Left hindlimb (tissue), 1 donor: ENCODE measurements around the gene PHC1.
"Not testable (repeated sequence)": the region's sequence is repeated elsewhere in the genome, so short reads cannot be mapped to it uniquely, and the experiment has no call there.

ENCODE experiments used
- DNase-seq: peaks from one replicate; pipeline ENCODE4 v3.0.0-alpha.2; 2018

The PHC1 gene

DNA sequence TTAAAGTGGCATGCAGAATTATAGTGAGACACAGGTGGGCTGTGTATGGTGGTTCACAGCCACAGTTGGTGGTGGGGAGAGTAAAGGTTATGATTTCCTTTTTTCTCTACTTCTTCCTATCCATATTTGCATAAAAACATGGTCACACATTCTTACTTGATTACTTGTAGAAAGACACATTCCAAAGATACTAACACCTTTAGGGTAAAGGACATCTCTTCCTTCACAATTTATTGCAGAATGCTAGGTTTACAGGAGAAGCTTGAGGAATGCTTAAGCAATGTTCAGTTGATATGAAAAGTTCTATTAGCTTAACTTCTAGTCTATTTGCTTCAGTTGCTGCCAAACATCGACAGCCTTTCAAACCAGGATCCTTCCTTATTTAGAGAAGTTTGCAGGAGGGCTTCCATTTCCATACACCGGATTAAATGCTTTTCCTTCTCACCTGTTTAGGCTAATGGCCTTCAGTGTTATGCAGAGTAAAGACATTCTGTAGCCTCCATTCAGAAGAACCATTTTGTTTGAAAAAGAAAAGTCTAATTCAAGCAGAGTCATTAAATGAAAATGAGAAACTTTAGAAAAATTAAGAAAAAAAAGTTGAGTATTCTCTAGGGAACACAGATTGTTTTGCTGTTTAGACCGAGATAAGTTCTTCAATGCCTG is 2.6 kb upstream of the PHC1 start:
- no peak for DNase-seq

DNA sequence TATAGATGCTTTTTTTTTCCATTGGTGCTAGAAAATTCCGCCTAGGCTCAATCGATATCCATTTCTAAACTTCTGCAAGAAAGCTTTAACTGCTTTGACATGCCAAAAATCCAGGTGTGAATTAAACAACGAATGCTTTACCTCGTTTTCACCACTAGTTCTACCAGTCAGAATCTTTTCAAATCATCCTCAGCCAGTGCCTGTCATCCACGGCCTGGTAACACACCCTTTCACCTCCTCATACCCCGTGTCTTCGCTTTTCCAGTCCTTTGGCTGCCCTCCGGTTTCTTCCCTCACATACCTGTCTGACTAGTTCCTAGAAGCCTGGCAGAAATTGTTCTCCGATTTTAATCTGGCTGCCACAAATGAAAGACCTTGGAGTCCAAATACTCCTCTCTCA is 1.4 kb upstream of the PHC1 start:
- DNase-seq, result no peak

DNA sequence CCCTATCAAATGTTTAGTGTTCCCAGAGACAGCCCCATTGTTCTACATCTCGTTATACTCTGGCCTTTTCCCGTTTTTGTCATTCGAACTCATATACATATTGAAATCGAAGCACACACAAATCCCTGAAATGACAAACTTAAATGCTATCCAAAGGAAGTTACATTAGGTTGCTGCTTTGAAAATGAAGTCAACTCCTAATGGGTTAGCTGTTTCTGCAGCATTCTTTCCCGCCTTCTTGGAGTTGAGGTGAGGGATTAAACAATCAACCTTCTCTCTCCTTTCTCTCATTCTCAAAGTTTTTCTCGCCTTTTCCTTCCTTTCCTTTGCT is 642 bp upstream of the PHC1 start:
- DNase-seq, result no peak

DNA sequence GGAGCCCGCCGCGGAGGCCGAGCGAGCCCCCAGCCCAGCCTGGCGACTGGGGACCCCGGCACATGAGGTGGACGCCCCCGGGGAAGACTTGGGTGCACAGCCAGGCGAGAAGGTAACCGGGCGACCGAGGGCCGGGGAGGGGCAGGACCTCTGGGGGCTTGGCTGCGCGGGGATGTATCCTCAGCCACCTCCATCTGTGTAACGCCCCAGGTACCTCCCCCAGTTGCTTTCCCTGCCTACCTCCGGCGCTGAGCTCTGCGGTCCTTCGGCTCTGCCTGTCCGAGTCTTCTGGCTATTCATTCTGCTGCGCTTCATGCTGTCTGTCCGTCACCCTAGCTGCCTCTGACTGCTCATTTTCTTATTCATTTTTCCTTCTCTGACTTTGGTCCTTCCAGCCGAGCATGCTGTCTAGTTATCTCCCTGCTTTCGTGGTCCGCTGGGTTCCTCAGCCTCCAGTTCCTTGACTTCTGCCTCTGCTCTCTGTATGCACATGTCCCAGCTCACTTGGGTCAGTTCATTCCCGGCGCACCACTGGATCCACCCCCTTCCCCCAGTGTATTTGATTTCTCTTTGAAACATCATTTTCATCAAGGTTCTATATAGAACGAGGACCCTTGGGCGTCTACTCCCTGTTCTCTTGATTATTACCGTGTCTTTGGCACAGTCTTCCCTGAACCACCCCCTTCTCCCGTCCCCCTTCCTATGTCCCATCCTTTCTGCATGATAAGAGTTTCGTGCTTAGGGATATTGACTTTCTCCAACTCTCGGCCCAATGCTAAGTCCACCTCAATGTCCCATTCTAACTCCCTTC is 612 bp downstream of the PHC1 start:
- peak; percentile 79 for DNase-seq

DNA sequence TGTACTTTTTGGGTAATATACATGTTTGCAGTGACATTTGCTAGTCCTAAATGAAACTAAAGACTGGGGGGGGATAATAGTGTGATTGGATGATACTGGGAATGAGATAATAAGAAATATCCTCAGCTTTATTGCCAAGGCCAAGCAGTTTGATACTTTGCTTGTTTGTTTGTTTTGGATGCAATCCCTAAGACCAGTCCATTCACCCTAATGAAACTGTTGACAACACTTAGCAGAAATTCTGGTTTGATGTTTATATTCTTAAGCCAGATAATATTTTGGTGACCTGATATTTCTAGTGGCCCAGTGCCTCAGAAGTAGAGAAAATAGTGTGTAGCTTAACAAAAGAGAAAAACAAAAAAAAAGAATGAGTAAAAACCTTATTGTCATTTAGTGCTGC is 1.8 kb downstream of the PHC1 start:
- no peak for DNase-seq

DNA sequence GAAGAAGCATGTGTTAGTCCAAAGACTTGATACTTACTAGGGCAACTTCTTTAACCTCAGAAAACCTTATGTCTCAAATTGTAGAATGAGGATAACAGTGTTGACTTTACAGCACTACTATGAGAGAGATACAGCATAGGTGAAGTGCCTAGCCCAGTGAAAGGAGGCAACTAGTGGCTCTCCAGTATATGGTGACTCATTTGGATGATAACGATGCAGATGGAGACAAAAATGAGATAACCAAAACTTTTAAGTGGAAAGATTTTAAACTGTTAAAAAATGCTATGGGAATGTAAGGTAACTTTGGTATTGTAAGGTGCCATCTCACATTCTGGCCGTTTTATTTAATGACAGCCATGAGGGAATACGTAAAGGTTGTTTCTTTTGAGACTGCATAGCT is 2.7 kb downstream of the PHC1 start:
- DNase-seq, result no peak

DNA sequence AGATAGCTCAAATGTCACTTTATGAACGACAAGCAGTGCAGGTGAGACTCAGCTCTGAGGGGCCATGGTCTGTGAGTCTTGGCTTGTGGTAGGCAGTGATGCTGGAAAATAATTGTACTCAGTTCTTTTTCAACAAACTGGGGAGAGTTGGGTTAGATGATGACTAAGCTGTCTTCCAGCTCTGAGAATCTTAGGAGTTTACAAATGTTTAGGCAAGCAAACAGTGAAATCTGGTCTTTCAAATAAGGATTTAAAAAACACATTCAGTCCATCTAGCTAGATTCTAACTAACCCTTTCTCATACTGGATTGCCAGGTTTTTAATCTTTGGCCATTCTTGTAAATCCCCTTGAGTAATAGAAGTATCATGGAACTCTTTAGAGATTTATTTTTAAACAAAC is 3.4 kb downstream of the PHC1 start:
- DNase-seq, result no peak

DNA sequence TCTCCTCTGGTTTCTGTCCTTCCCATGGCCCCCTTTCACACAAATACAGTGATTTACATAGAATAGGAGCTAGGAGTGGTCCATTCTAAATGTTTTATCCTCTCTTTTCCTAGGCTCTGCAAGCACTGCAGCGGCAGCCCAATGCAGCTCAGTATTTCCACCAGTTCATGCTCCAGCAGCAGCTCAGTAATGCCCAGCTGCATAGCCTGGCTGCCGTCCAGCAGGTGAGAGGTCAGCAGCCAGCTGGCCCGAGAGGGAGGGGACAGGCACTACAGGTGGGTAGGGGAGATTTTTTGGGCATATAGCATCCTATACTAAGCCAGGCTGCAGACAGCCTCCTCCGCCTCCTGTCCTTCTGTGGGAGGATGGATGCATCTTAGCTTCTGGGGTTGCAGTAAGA is 5.3 kb downstream of the PHC1 start:
- not testable (repeated sequence) for DNase-seq

DNA sequence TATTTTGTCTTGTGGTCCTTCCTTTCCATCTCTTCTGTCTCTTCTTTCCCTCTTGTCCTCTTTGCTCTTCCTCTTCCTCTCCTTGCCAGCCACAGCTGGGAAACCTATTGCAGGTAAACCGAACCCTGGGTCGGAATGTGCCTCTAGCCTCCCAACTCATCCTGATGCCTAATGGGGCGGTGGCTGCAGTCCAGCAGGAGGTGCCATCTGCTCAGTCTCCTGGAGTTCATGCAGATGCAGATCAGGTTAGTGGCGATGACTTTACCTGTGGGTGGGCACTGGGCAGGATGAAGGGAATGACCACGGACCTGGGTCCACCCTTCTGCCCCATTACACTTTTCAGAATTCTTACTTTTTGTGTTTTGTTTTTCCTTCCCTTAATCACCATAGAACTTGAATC is 8.2 kb downstream of the PHC1 start:
- no peak for DNase-seq

DNA sequence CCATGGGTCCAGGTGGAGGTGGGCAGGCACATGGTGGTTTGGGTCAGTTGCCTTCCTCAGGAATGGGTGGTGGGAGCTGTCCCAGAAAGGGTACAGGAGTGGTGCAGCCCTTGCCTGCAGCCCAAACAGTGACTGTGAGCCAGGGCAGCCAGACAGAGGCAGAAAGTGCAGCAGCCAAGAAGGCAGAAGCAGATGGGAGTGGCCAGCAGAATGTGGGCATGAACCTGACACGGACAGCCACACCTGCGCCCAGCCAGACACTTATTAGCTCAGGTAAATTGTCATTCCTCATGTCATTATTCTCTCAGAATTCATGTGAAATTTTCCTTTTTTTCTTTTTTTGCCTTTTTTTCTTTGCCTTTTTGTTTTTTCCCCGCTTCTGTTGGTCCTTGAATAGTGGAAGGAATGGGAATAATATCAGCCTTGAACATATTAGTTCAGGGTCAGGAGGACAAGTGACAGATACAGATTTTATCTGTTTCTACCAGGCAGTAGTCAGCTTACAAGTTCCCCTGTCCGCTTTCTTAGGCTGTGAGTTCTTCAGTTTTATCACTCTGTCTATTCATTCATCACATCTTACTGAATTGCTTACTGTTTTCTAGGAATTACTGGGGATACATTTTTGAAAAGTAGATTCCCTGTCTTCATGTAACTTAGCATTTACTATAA is 16.5 kb downstream of the PHC1 start:
- not testable (repeated sequence) for DNase-seq

DNA sequence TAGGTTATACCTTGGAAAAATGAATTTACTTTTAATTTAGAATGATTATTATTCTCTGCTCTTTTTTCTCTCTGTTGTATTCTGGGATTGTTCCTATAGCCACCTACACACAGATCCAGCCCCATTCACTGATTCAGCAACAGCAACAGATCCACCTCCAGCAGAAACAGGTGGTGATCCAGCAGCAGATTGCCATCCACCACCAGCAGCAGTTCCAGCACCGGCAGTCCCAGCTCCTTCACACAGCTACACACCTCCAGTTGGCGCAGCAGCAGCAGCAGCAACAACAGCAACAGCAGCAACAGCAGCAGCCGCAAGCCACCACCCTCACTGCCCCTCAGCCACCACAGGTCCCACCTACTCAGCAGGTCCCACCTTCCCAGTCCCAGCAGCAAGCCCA is 18.2 kb downstream of the PHC1 start:
- not testable (repeated sequence) for DNase-seq

DNA sequence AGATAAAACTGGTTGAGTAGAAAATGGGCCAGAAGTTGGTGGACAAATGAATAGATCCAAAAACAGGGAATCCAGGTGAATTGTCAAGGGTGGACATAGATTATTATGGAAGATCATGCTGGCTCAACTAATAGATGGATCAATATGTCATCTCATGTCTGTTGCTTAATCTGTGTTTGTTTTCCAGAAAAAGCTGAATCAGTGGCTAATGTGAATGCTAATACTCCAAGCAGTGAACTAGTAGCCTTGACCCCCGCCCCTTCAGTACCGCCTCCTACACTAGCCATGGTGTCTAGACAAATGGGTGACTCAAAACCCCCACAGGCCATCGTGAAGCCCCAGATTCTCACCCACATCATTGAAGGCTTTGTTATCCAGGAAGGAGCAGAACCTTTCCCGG is 19.8 kb downstream of the PHC1 start:
- DNase-seq, result not testable (repeated sequence)

DNA sequence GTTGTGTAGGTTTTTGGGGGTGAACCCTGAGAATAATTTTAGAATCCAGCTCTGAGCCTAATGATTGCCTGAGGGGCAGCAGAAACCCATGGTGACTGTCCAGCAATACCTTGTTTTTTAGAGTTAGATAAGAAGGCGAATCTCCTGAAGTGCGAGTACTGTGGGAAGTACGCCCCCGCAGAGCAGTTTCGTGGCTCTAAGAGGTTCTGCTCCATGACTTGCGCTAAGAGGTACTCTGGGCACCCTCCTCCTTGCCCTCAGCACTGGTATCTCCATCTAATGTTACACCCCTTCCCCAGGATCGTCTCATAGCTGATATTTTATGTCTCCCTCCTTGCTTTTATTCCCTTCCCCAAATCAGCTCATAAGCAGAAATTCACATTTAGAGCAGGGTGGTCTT is 22.4 kb downstream of the PHC1 start:
- no peak for DNase-seq

DNA sequence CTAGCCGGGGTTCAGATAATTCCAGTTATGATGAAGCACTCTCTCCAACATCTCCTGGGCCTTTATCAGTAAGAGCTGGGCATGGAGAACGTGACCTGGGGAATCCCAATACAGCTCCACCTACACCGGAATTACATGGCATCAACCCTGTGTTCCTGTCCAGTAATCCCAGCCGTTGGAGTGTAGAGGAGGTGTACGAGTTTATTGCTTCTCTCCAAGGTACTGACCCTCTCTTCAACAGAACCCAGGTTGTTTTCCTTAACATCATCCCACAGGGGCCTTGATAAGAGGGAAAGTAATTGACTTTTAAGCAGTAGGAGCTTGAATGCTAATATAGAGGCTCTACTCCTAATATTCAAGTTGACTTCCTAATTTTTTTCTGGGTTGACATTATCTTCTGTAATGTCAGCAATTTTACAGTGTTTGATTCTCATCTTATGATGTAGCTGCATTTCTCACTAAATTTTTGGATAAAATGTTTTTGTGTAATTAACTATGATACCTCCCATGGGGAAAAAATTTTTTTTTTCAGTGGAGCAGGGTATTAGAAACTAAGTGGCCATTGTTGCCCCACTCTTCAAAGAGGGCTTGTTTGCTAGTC is 23.6 kb downstream of the PHC1 start:
- DNase-seq, result not testable (repeated sequence)

DNA sequence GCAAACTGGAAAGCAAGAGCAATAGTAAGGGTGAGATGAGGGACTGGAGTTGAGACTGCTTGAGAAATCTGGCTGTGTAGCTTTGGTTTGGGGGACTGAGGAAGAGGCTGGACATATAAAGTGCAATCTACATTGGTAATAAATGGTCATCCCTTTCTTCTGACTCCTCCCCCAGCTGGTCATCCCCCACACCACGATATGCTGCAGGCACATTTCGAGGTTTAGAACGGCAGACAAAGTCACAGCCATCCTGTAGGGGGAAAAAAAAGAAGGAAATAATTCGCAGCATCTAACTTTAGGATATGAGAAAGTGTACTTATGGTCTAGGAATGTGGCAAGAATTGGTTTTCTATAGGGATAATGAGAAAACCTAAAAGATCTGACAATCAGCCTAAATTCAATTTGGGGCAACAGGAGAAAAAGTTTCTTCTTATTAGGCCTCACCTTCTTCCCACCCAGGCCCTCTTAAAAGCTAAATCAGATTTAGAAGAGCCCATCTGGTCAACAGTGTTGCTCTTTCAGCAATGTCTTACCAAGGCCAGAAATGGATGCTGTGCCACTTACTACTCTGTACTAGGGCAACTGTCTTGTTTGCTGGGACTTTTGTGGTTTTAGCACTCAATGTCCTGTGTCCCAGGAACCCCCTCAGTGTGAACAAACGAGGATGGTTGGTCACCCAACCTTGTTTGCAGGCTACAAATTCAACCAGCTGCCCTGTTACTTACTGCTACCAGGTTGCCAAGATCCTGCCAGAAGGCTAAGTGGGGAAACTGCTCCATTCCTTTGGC is 27.6 kb downstream of the PHC1 start:
- no peak for DNase-seq

DNA sequence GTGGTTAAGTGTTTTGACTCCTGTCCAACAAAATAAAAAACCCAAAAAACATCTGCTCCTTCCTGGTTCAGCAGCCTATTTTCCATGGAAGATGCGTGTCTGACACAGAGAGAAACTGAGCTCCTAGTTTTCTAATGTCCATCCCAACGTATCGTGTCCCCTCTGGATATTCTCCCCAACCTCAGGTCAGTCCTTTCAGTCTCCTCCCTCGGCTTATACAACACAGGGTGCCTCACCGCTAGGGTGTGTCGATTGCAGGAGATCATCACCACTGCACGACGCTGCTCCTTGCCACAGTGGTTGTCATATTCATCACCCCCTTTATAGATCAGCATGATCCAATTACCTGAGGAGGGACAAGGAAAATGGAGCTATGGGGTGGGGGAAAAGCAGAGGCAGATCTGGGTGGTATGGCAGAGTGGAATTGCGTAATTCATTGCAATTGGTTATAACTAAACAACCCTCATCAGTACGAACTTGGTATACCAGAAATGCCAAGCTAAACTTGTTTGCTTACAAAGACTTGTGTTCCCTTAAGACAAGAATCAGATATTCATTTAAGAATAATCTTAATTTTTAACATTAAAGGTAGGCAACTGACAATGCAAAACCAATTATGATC is 29.4 kb downstream of the PHC1 start:
- no peak for DNase-seq

DNA sequence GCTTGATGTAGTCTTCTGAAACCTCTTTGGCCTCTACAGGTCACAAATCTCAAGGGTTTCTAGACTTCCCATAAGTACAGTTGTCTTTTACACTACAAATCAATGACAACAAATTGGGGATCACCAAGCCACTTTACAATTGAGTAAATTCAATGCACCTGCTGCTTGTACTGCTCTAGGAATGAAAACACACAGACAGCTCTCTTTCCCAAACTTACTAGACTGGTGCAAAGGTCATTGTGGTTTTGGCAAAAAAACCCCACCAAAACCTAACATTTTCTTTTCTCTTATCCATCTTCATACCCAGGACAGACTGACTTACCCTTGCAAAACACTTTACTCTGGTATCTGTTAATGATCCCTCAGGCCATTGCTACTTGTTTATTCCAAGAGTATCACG is 32.4 kb downstream of the PHC1 start:
- DNase-seq, result no peak

DNA sequence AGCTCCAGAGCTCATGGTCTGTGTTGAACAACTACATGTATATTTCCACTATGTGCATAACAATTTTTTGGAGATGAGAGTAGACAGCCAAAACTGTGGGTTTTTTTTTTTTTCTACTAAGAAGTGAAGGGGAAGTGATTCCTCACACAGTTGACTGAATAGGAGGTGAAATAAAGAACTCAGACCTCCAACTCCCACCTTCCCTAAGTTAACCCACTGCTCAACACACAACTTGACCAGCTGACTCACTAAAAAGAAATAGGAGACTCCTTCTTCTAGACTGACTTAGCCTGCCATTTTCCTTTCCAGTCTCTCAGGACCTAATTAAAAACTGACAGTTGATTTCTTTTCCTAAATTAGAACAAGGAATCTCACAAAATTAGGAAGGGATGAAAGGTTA is 33.4 kb downstream of the PHC1 start:
- DNase-seq, result no peak

DNA sequence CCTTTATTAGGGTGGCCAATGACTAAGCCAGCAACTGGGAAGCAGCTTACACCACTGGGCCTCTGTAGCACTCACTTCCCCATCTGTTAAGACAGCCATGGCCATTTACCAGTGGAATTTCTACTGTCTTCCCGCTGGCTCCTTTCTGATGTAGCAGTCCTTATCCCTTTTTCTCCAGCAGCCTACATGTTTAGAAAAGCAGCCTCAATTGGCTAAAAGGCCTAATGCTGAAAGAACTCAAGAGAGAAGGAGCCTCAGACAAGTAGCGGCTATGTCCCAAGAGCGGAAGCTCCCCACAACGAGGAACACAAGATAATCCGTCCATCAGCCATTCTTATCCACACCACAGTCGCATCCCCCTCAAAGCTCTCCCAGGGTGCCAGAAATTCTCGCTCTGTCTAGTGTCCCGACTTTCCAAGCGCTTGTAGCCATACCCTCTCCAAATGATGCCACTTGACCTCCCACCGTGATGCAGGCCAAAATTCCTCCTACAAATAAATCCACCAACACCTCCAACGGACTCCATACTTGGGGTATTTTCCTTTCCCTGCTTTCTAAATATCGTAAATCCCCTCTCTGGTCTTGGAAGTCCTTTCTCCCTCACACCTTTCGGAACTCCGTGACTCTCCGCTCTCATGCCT is 34.5 kb downstream of the PHC1 start:
- peak; percentile 40 for DNase-seq

DNA sequence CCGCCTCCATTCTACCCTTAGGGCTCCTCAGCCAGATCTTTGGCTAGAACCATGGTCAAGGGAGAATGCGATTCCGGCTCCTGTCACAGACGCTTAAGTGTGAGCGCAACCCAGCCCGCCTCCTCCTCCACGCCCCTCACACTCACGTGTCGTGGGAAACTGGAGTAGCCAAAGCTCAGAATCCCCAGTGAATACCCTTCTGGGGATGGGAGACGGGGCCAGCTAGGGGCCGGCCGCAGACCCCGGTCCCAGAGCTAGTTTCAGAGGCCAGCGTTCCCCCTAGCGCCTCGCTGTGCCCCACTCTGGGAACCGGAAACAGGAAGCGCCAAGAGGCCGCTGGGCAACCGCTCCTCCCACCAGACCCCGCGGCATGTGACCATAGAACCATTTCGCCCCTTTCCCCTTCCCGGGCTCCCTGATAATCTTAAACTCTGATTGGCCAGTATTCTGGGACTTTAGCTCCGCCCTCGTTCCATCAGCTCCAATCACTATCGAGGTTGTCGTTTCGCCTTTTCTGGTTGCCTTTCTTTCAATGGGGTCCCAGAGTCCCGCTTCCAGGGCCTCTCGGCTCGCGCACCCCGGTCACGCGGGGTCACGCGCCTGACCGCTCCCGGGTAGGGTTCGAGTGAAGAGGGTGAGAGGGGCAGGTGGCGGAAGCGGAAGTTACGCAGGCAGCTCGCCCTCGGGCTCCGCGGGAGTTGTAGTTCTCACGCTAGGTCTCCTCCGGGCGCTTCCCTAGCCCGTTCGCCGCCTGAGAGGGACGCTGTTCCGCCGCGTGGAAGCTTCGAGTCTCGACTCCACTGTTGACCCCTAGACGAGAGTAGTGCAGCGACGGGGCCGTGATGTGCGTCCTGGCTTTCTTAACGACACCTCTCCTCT is 35.3 kb downstream of the PHC1 start, which contains the start of gene M6PR:
Gene M6PR, minus strand, starts transcription at position 304 of the 879 bp plus-strand sequence. CDS start 3,241 bp downstream, outside the sequence.
- peak; percentile 96 for DNase-seq

DNA sequence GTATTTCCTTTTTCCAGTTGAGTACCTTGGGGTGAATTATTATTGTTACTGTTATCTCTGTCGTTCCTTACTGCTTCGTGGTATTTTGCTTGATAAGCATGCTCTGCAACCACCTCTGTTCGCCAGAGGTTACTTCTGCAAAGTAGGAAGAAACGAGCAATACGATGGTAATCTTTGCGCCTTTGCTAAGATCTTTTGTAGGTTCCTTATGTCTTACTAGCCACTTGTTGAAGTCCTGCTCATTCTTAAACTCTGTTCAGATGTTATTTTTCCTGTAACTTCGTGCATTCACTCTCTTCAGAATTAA is 35.9 kb downstream of the PHC1 start:
- no peak for DNase-seq
